HG03108 (cell line): Measurements from ENCODE around the gene RBM18.

Experiments
- ATAC-seq: cut with Tn5 transposase; IDR thresholded peaks from one replicate; pipeline ENCODE4 v1.9.1; 2021; ENCODE audit warnings: moderate library complexity; ENCODE audit not compliant: unreplicated experiment

The RBM18 gene

GRCh38 chr9:122206118-122207046, 58.3 kb downstream of the RBM18 start:
- ATAC-seq = no peak

DNA sequence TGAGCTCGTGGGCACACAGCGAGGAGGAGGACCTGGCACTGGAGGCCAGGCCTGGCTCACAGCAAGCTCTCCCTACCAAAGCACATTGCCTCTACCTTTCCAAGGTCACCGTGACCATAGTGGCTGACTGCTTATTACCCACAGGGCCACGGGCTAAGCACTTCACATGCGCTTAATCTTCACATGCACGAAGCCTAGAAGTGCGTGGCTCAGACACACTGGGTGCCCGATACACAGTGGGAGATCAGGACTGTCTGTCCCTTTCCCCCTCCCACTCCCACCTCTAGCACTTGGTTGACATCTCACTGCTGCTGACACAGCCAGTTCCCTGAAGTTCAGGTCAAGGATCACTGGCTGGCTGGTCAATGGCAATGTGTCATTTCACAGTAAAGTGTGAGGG, 59.5 kb downstream of the RBM18 start:
- no peak for ATAC-seq

- ATAC-seq = no peak
These were observed 60.1 kb downstream of the RBM18 start for GRCh38 chr9:122204491-122204890.

DNA sequence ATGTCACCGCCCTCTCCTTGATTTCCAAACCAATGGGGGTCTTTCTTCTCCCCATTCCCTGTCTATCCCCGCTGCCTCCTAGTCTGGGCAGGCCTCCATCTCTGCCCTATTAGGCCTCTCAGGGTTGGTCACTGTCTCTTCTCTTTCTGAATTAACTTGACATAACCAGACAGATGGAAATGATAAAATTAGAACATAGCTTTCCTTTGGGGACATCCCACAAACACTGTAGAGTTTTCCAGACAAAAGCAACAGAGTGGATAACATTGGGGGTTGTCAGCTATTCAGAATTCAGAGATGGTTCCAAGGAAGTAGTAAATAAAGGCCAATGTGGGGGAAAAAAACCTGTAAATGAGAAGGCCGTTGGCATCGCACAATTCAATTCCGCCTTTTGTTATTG, 60.6 kb downstream of the RBM18 start:
- no peak for ATAC-seq

DNA sequence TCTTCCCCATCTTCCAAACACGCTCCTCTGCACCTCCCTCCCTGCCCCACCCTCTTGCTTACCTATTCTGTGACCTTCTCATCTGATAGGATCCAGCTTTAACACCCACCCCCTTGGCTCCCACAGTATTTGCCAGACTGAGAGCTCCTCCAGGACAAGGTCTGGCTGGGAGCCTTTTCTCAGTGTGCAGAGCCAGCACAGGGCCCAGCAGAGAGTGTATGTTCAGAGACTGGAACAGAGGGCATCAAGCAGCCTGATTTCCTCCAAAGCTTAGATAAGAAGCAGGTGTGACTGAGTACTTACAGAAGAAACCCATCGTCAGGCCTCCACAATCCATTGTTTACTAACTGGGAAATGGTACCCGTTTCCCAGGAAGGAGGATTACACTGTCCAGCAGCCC, 62.5 kb downstream of the RBM18 start:
- no peak for ATAC-seq

- ATAC-seq = no peak
These were observed 63.0 kb downstream of the RBM18 start for GRCh38 chr9:122201641-122202040.

GRCh38 chr9:122200960-122201595, 63.6 kb downstream of the RBM18 start:
- ATAC-seq = no peak

GRCh38 chr9:122197882-122198281, 66.8 kb downstream of the RBM18 start:
- no peak for ATAC-seq

- no peak for ATAC-seq
These were observed 67.2 kb downstream of the RBM18 start for GRCh38 chr9:122197426-122197825.

DNA sequence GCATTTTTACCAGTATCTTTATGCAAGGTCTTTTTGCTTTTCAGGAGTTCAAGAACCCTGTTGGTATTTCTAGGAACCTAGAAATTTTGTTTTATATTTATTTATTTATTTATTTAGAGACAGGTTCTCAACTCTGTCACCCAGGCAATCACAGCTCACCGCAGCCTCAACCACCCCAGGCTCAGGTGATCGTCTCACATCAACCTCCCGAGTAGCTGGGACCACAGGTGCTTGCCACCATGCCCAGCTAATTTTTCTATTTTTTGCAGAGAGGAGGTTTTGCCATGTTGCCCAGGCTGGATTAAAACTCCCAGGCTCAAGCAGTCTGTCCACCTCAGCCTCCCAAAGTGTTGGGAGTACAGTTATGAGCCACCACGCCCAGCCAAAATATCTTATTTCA, 68.8 kb downstream of the RBM18 start:
- no peak for ATAC-seq

- ATAC-seq = no peak
These were observed 71.0 kb downstream of the RBM18 start for GRCh38 chr9:122193651-122194050.

GRCh38 chr9:122192914-122193525, 71.6 kb downstream of the RBM18 start:
- no peak for ATAC-seq

DNA sequence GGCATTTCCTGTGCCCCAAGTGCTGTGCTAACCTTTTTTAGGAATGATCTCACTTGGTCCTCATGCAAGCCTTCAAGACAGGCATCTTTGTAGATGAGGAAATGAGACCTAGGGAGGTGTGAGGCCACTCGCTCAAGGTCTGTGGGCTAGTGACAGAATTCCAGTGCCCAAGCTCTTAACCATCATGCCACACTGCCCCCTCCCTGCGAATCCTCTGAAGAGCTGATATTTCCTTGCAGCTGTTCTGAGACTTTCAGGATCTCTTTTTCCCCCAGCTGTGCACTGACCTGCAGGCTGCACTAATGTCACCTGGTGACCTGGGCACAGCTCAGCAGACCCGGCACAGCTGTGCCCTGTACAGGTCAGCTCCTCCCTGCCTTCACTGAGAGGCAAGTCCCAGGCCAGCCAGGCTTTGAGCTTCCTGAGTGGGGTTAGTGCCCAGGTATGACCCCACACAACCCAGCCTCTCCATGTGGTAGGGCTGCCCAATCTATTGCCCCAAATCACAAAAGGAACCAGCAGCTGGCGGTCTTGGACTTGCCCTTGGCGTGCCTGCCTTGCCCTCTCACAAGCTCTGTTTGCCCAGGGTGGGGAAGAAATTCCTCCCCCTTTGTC, 72.3 kb downstream of the RBM18 start:
- no peak for ATAC-seq

GRCh38 chr9:122191584-122191983, 73.1 kb downstream of the RBM18 start:
- ATAC-seq = no peak

GRCh38 chr9:122190597-122191381, 73.9 kb downstream of the RBM18 start:
- ATAC-seq = no peak

DNA sequence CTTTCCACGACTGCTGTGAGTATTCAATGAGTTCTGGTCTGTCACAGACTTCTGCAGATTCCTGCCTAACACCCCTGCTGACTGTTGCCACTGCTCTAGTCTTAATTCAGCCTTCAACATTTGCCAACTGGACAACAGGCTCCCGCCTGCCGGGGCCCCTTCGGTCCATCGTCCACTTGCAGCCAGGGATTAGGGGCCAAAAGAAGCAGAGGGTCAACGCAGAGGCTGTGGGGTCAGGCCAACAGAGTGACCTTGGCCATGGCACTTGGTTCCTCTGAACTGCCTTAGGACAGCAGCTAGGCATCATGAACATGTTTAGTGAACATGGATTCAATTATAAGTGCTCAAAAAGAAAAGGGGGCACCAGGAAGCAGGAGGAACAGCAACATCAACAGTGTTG, 76.3 kb downstream of the RBM18 start:
- ATAC-seq = no peak
